Right lobe of liver (tissue), 6 donors: ENCODE results near the gene OPRL1. TPM values are rescaled to one million over a fixed set of nuclear protein-coding genes. Genes with fewer than 3 reads are reported as not detected.
"Not testable (repeated sequence)": the region's sequence is repeated elsewhere in the genome, so short reads cannot be mapped to it uniquely, and the experiment has no call there.

Experiments
- ATAC-seq, 4 donors: fragments of 200-7000 bp; cut with Tn5 transposase; one replicate each; pipeline ENCODE4 v1.9.1; 2020; ENCODE audit warnings: mild to moderate bottlenecking in 4 of 4, moderate library complexity in 4 of 4
- DNase-seq, 3 donors: peaks; one replicate each; pipeline ENCODE4 v3.0.0-alpha.2; 2020
- H3K27ac ChIP-seq, 3 donors: fragments of 200-600 bp; one replicate each; pipeline ENCODE4 v1.8.0; 2022
- H3K27me3 ChIP-seq, 2 donors: fragments of 200-600 bp; one replicate each; pipeline ENCODE4 v1.8.0; 2022
- H3K36me3 ChIP-seq, 4 donors: fragments of 200-600 bp; sonication (generic) in 1 of 4; one replicate each; pipeline versions ENCODE4 v1.5.1 to v1.8.0; 2017 to 2022; ENCODE audit warnings: control low read depth in 1 of 4
- H3K4me1 ChIP-seq, 4 donors: fragments of 200-600 bp; sonication (generic) in 1 of 4; one replicate each; pipeline versions ENCODE4 v1.5.1 to v1.8.0; 2017 to 2022; ENCODE audit warnings: control low read depth in 1 of 4
- H3K4me3 ChIP-seq, 3 donors: fragments of 200-600 bp; one replicate each; pipeline ENCODE4 v1.8.0; 2022
- H3K9me3 ChIP-seq, 4 donors: fragments of 200-600 bp; sonication (generic) in 1 of 4; one replicate each; pipeline versions ENCODE4 v1.5.1 to v1.8.0; 2017 to 2022; ENCODE audit warnings: control low read depth in 1 of 4
- POLR2A ChIP-seq: fragments of 450-650 bp; IDR thresholded peaks from one replicate; pipeline ENCODE4 v1.6.1; 2017; ENCODE audit warnings: antibody characterized with exemption, mild to moderate bottlenecking
- WGBS: methylation state at CpG from one replicate; pipeline ENCODE4 v1.1.6; 2018; ENCODE audit warnings: low coverage, low lambda C conversion rate; ENCODE audit not compliant: insufficient coverage; ENCODE audit errors: missing lambda C conversion rate; 5-methylcytosine and 5-hydroxymethylcytosine counted together
- intact Hi-C, 2 donors: fragments of 100-400 bp; cut with DNase I; formaldehyde crosslinking; loops; one replicate each; pipeline versions ENCODE4 v1.11.2 to v1.14.1; 2022
- total RNA-seq, 6 experiments: library from RNA; depleted of rRNA in 2 of 6; stranded (reverse); fragments of >200 nt in 2 of 6; fragmentation: NEBNext Ultra II Directional in 3 of 6; extraction: Animal tissue kit (Norgen Biotek cat#: 25700) in 3 of 6; gene quantifications; one replicate each; pipeline versions ENCODE4 v1.1.0 to v1.2.4, GENCODE V29; 2016 to 2023
- TF ChIP-seq, protein P1 (sequence below), 4 donors: fragments of 200-600 bp in 3 of 4; fragments of 450-650 bp in 1 of 4; IDR thresholded peaks; one replicate each; pipeline versions ENCODE4 v1.5.1 to v1.8.0; 2016 to 2022; ENCODE audit warnings: antibody characterized with exemption in 4 of 4, mild to moderate bottlenecking in 2 of 4
- donor health status: DM: no; HTN: yes; CAD: no.
- donor health status: DM: no; HTN: no; CAD: no.
- donor health status: DM: no; HTN: no; CAD: no.
- donor health status: DM: no; HTN: yes; CAD: no.
- donor health status: DM: no; HTN: yes; CAD: no.

OPRL1 gene
- total RNA-seq, 6 experiments from 2014 or later, result 0.13 to 0.32 (median 0.25) TPM; not detected in 1

DNA sequence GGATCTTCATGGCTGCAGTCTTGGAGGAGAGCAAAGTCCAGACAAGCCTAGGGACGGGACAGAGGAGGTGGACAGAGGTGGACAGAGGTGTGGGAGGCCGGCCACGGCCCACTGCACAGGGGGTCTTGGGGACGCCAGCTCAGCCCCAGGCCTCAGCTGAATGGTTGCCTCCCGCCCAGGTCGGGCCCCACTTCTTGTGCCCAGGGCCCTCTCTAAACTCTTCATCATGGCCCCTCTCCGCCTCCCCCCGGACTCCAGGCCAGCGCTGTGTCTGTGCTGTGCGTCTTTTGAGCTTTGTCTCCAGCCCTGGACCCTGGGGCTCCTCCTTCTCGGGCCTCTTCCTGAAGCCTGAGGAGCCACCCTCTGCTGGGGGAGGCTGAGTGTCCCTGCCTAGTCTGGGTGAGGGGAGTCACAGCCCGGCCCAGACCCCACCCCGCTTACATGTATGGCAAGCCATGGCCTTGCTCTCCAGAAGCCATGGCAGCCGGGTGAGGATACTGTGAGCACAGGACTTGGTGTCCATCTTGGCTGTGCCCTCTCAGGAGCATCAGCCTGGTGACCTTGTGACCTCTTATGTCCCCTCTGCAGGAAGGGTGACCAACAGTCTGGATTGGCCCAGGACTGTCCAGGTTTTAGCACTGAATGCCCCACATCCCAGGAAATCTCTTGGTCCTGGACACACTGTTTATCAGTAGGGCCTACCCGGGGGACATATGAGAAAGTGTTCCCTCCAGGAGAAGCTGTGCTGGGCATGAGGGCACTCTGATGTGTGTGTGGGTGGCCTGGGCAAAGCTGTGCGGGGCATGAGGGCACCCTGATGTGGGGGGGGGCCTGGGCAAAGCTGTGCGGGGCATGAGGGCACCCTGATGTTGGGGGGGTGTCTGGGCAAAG, 36.9 kb downstream of the OPRL1 start:
- no peaks in the 10 kb centered on the region for H3K4me1 ChIP-seq
- DNase-seq (peak in 2 of 3 donors; percentile 34 to 42), ATAC-seq (no peak)
- H3K27me3 ChIP-seq, result no peaks in the 10 kb centered on the region
- H3K36me3 ChIP-seq, result no peaks in the 10 kb centered on the region
- TF ChIP-seq, protein P1, sequence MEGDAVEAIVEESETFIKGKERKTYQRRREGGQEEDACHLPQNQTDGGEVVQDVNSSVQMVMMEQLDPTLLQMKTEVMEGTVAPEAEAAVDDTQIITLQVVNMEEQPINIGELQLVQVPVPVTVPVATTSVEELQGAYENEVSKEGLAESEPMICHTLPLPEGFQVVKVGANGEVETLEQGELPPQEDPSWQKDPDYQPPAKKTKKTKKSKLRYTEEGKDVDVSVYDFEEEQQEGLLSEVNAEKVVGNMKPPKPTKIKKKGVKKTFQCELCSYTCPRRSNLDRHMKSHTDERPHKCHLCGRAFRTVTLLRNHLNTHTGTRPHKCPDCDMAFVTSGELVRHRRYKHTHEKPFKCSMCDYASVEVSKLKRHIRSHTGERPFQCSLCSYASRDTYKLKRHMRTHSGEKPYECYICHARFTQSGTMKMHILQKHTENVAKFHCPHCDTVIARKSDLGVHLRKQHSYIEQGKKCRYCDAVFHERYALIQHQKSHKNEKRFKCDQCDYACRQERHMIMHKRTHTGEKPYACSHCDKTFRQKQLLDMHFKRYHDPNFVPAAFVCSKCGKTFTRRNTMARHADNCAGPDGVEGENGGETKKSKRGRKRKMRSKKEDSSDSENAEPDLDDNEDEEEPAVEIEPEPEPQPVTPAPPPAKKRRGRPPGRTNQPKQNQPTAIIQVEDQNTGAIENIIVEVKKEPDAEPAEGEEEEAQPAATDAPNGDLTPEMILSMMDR (IDR thresholded peaks at IDR 0.05), result no peak
- no peak for TF ChIP-seq POLR2A
- WGBS, result 65% methylated on average over 4 of the region's 17 CpGs
- intact Hi-C loops, result no loop called here
- H3K9me3 ChIP-seq, result no peaks in the 10 kb centered on the region
- H3K4me3 ChIP-seq, result no peak overlapping the region
- no peak overlapping the region for H3K27ac ChIP-seq

DNA sequence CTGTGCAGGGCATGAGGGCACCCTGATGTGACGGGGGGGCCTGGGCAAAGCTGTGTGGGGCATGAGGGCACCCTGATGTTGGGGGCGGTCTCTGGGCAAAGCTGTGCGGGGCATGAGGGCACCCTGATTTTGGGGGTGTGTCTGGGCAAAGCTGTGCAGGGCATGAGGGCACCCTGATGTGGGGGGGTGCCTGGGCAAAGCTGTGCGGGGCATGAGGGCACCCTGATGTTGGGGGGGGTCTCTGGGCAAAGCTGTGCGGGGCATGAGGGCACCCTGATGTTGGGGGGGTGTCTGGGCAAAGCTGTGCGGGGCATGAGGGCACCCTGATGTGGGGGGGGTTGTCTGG, 37.5 kb downstream of the OPRL1 start:
- intact Hi-C loops, H3K27ac ChIP-seq, H3K4me1 ChIP-seq, H3K9me3 ChIP-seq, H3K4me3 ChIP-seq, ATAC-seq, H3K36me3 ChIP-seq, H3K27me3 ChIP-seq: not testable (repeated sequence)
- 100% methylated on average over 2 of the region's 6 CpGs for WGBS
- peak in 1 of 3 donors; percentile 9 for DNase-seq

DNA sequence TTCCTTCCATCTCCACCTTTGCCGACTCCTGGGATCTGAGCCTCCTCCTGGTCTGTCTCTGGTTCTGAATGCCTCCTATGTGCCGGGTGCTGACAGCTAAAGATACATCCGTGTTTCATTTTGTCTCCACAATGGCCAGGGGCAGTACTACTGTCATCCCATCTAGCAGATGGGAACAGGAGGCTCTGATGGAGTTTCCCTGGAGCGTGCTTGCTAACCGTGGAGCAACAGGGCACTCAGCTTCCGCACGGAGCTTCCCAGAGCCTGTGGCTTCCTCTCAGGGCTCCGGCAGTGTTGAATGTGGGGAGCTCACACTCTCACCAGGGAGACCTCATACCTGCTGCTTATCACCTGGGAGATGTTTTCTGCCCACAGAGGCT, 39.4 kb downstream of the OPRL1 start:
- H3K27me3 ChIP-seq, result no peaks in the 10 kb centered on the region
- H3K4me1 ChIP-seq, result no peaks in the 10 kb centered on the region
- no peak for ATAC-seq
- no CpG with 5 or more reads among the region's 8 CpGs for WGBS
- no peaks in the 10 kb centered on the region for H3K36me3 ChIP-seq
- no peak overlapping the region for H3K4me3 ChIP-seq
- TF ChIP-seq POLR2A, result no peak
- TF ChIP-seq, protein P1 (IDR thresholded peaks at IDR 0.05), result no peak
- no peaks in the 10 kb centered on the region for H3K9me3 ChIP-seq
- peak in 1 of 3 donors; percentile 42 for DNase-seq
- intact Hi-C loops, result no loop called here
- no peak overlapping the region for H3K27ac ChIP-seq

DNA sequence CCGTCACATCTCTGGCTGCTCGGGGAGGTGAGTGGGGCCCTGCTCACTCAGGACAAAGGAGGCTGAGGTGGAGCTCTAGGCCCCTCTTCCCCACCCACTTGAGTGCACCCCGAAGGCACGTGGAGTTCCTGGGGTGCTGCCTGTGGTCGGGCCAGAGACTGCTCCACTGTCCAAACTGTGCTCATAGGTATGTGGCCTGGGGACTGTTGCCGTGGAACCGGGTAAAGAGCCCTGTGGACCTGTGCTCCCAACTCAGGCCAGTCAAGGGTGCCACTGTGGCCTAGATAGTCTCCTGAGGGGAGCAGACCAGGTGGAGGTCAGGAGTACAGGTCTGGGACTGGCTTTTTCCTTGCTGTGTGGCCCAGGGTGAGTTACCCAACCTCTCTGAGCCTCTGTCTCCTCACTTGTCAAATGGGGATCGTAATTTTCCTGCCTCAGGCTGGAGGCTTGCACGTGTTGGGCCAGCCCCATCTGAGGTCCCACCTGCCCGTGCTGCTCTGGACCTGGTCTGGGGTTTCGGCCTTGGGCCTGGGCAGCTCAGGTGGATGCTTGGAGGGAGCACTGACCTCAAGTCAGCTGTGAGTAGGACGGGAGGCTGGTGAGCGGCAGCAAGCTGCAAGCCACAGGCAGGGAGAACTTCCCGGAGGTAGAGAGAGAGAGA, 39.9 kb downstream of the OPRL1 start:
- no peak overlapping the region for H3K4me3 ChIP-seq
- no peak for TF ChIP-seq POLR2A
- TF ChIP-seq, protein P1 (IDR thresholded peaks at IDR 0.05), result no peak
- no peak overlapping the region for H3K27ac ChIP-seq
- no peaks in the 10 kb centered on the region for H3K9me3 ChIP-seq
- DNase-seq (peak in 2 of 3 donors; percentile 45 to 50), ATAC-seq (peak in 2 of 4 donors; percentile 11 to 23)
- H3K36me3 ChIP-seq, result no peaks in the 10 kb centered on the region
- no peaks in the 10 kb centered on the region for H3K27me3 ChIP-seq
- intact Hi-C loops, result no loop called here
- no peaks in the 10 kb centered on the region for H3K4me1 ChIP-seq
- WGBS, result 17% methylated on average over 5 of the region's 14 CpGs

DNA sequence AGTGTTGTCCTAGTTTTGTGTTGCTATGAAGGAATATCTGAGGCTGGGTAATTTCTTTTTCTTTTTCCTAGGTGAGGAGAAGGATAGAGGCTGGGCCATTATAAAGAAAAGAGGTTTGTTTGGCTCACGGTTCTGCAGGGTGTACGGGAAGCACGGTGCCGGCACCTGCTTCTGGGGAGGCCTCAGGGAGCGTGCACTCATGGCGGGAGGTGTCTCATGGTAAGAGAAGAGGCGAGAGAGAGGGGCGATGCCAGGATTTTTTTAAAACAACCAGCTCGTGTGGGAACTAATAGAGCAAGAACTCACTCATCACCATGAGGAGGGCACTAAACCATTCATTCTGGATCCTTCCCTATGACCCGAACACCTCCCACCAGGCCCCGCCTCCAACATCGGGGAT, 41.7 kb downstream of the OPRL1 start:
- DNase-seq (peak in 1 of 3 donors; percentile 30), ATAC-seq (no peak)
- Histone ChIP-seq H3K4me1 (no peaks in the 10 kb centered on the region), H3K27ac (no peak overlapping the region), H3K4me3 (no peak overlapping the region), H3K27me3 (no peaks in the 10 kb centered on the region), H3K9me3 (no peaks in the 10 kb centered on the region), H3K36me3 (no peaks in the 10 kb centered on the region)
- no peak for TF ChIP-seq POLR2A
- TF ChIP-seq, protein P1 (IDR thresholded peaks at IDR 0.05), result no peak
- WGBS, result 61% methylated on average over 7 of the region's 12 CpGs
- intact Hi-C loops, result no loop called here

DNA sequence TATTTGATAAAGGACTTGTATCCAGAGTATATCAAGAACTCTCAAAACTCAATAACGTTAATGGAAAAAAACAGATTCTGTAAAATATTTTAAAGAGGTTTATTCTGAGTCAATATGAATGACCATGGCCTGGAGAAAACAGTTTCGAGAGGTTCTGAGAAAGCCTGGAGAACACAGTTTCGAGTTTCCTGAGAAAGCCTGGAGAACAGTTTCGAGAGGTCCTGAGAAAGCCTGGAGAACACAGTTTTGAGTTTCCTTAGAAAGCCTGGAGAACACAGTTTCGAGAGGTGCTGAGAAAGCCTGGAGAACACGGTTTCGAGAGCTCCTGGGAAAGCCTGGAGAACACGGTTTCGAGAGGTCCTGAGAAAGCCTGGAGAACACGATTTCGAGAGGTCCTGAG, 43.0 kb downstream of the OPRL1 start:
- WGBS, result 54% methylated on average over 11 of the region's 11 CpGs
- ATAC-seq, H3K36me3 ChIP-seq, H3K4me3 ChIP-seq, H3K27me3 ChIP-seq, H3K4me1 ChIP-seq, intact Hi-C loops, H3K9me3 ChIP-seq, H3K27ac ChIP-seq: not testable (repeated sequence)
- DNase-seq, result peak in 1 of 3 donors; percentile 7

DNA sequence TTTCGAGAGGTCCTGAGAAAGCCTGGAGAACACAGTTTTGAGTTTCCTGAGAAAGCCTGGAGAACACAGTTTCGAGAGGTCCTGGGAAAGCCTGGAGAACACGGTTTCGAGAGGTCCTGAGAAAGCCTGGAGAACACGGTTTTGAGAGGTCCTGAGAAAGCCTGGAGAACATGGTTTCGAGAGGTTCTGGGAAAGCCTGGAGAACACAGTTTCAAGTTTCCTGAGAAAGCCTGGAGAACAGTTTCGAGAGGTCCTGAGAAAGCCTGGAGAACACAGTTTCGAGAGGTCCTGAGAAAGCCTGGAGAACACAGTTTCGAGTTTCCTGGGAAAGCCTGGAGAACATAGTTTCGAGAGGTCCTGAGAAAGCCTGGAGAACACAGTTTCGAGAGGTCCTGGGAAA, 43.6 kb downstream of the OPRL1 start:
- H3K4me1 ChIP-seq, H3K4me3 ChIP-seq, H3K27me3 ChIP-seq, H3K9me3 ChIP-seq, H3K36me3 ChIP-seq, intact Hi-C loops, DNase-seq, ATAC-seq, H3K27ac ChIP-seq: not testable (repeated sequence)
- 64% methylated on average over 9 of the region's 11 CpGs for WGBS
